Measurements from ENCODE around the gene FILIP1L.

GRCh38 chr3:99938270-99938911 lies 175.9 kb downstream of the FILIP1L start:
- TF ChIP-seq, protein P1, sequence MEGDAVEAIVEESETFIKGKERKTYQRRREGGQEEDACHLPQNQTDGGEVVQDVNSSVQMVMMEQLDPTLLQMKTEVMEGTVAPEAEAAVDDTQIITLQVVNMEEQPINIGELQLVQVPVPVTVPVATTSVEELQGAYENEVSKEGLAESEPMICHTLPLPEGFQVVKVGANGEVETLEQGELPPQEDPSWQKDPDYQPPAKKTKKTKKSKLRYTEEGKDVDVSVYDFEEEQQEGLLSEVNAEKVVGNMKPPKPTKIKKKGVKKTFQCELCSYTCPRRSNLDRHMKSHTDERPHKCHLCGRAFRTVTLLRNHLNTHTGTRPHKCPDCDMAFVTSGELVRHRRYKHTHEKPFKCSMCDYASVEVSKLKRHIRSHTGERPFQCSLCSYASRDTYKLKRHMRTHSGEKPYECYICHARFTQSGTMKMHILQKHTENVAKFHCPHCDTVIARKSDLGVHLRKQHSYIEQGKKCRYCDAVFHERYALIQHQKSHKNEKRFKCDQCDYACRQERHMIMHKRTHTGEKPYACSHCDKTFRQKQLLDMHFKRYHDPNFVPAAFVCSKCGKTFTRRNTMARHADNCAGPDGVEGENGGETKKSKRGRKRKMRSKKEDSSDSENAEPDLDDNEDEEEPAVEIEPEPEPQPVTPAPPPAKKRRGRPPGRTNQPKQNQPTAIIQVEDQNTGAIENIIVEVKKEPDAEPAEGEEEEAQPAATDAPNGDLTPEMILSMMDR (conservative IDR thresholded peaks at IDR 0.05; ENCODE audit: low read depth, low read length): no peak
- TF ChIP-seq MAFK (IDR thresholded peaks at IDR 0.05; ENCODE audit: low read depth, low read length) (no peak), NFE2L2 (IDR thresholded peaks at IDR 0.05; ENCODE audit: low read depth, low read length) (no peak), POLR2A (IDR thresholded peaks at IDR 0.05; ENCODE audit: low read depth, low read length) (no peak), SMC3 (IDR thresholded peaks at IDR 0.05; ENCODE audit: low read depth, low read length) (no peak), CEBPB (IDR thresholded peaks at IDR 0.05; ENCODE audit: low read depth, low read length) (no peak), BHLHE40 (IDR thresholded peaks at IDR 0.05; ENCODE audit: low read depth, low read length) (no peak), RCOR1 (IDR thresholded peaks at IDR 0.05; ENCODE audit: insufficient replicate concordance, low read length) (no peak), MXI1 (IDR thresholded peaks at IDR 0.05; ENCODE audit: borderline replicate concordance, low read depth, low read length) (no peak), MAZ (IDR thresholded peaks at IDR 0.05; ENCODE audit: borderline replicate concordance, low read depth, low read length) (no peak), CHD1 (IDR thresholded peaks at IDR 0.05; ENCODE audit: low read depth, low read length) (no peak), RFX5 (IDR thresholded peaks at IDR 0.05; ENCODE audit: low read depth, low read length) (no peak)
- TF ChIP-seq, protein P2, sequence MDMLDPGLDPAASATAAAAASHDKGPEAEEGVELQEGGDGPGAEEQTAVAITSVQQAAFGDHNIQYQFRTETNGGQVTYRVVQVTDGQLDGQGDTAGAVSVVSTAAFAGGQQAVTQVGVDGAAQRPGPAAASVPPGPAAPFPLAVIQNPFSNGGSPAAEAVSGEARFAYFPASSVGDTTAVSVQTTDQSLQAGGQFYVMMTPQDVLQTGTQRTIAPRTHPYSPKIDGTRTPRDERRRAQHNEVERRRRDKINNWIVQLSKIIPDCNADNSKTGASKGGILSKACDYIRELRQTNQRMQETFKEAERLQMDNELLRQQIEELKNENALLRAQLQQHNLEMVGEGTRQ (IDR thresholded peaks at IDR 0.05; ENCODE audit: low read depth, low read length): no peak
- TF ChIP-seq, protein P3, sequence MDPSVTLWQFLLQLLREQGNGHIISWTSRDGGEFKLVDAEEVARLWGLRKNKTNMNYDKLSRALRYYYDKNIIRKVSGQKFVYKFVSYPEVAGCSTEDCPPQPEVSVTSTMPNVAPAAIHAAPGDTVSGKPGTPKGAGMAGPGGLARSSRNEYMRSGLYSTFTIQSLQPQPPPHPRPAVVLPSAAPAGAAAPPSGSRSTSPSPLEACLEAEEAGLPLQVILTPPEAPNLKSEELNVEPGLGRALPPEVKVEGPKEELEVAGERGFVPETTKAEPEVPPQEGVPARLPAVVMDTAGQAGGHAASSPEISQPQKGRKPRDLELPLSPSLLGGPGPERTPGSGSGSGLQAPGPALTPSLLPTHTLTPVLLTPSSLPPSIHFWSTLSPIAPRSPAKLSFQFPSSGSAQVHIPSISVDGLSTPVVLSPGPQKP (IDR thresholded peaks at IDR 0.05; ENCODE audit: borderline replicate concordance, low read depth, low read length): no peak

Data from IMR-90 (cell line).